GM21367 (cell line): Measurements from ENCODE around the gene HTR2C.
A peak's percentile ranks its signal among the peaks of the same experiment; 100 is the strongest.
"Not testable (repeated sequence)": the region's sequence is repeated elsewhere in the genome, so short reads cannot be mapped to it uniquely, and the experiment has no call there.

ENCODE experiments used
- ATAC-seq: cut with Tn5 transposase; IDR thresholded peaks from one replicate; pipeline ENCODE4 v1.9.1; 2021; ENCODE audit not compliant: unreplicated experiment

Gene HTR2C

GRCh38 chrX:114583646-114584374 lies at the start of gene HTR2C:
TSS of gene HTR2C (plus strand) at chrX:114584086. CDS start at chrX:114726937, 142,851 bp downstream.
- ATAC-seq: no peak

- no peak for ATAC-seq
Observed at GRCh38 chrX:114580336-114580735, 3.5 kb upstream of the HTR2C start.

DNA sequence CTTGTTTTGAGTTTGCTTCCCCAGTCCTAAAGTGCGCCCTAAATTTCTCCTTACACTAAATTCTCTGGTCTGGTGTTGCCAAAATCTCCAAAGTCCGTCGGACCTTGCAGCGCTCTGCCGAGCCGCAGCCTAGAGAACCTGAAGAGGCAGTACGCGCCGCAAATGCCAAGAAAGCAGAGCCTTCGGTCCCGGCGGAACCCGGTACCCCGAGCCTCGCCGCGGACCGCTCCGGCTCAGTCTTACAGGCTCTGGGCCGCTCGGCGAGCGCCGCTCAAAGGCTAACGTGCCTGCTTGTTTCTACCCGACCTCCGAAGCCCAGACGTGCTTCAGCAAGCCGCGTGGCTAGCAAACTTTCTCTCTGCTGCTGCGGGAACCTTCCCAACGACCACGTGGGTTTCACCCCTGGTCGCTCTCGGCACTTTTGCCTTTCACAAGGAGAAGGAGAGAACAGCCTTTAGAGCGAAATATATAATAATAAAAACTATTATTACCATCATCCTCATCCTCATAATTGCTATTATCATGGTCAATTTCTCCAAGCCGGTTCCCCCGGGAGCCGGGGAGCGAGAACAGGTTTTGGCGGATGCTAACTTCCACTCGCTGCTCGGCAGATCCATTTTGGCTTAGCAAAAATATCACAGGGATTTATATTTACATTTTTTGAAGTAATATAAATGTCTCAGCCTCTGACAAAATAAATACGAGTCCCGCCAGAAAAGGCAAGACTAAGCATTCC lies 2.2 kb upstream of the HTR2C start:
- no peak for ATAC-seq

- ATAC-seq: no peak
Observed at GRCh38 chrX:114582264-114582632, 1.6 kb upstream of the HTR2C start.

DNA sequence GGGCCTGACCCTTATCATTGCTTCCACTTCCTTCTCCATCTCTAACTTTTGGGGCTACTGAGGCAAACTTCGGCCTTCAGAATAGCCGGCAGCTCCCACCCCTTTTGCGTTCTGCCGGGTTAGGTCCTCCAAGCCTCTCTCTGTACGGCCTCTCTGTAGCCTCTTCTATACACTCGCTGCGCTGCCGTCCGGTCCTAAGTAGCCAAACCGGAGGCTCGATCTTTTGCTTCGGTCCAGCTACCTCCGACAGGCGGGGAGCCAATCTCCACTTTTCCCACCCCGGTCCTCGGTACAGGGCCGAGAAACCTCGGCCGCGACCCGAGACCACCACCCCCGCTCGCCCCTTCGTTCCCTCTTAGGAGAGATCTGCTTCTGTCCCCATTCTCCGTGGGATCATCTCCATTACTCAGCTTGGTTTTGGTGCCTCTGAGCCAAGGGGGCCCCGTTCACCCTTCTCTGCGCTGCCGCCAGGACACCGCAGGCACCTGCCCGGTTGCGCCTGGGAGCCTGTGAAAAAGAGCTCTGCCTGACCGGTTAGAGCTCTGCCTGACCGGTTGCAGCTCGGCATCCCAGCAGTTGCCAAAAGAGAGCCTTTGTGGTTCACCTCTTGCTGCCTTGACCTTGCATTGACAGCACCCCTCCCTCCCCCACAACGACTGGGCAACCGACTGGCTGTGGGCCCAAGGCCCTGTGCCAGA lies 1.0 kb upstream of the HTR2C start:
- ATAC-seq: no peak

GRCh38 chrX:114584375-114584943 lies 573 bp downstream of the HTR2C start:
- ATAC-seq: no peak

GRCh38 chrX:114584983-114585842 lies 1.3 kb downstream of the HTR2C start:
- no peak for ATAC-seq

DNA sequence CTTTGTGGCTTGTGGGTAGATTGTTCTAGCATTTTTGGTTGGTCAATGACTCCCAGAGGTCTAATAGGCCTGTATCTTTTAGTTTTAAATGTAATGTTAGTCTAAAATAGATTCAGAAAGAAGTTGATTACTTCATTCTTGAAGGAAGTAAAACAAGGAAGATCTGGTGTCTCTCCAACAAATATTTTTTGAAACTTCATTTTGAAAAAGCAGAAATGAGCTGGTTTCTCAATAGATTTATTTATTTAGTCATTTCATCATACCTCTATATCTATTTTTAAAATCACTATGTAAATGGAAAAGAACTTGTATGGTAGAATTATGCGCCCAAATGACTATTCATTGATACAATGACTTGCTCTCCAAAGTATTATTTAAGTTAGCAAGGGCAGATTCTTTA lies 7.2 kb downstream of the HTR2C start:
- ATAC-seq: no peak

- ATAC-seq: no peak
Observed at GRCh38 chrX:114599305-114599704, 15.4 kb downstream of the HTR2C start.

DNA sequence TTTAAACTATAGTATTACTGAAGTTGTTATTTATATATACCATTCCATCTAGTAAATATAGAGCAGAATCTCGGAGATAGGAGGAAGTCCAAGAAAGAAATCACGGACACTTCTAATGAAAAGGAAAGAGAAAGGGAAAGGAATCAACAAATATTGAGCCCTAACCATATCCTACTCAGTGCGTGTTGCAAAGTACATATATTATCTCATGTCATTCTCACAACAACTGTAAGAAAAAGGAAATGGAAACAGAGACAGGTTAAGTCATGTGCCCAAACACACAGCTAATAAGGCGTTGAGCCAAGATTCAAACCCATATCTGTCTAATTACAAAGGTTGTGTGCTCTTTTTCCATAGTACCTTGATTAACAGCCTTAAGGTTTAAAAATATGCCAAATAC lies 16.0 kb downstream of the HTR2C start:
- ATAC-seq: no peak

- not testable (repeated sequence) for ATAC-seq
Observed at GRCh38 chrX:114606619-114607018, 22.7 kb downstream of the HTR2C start.

DNA sequence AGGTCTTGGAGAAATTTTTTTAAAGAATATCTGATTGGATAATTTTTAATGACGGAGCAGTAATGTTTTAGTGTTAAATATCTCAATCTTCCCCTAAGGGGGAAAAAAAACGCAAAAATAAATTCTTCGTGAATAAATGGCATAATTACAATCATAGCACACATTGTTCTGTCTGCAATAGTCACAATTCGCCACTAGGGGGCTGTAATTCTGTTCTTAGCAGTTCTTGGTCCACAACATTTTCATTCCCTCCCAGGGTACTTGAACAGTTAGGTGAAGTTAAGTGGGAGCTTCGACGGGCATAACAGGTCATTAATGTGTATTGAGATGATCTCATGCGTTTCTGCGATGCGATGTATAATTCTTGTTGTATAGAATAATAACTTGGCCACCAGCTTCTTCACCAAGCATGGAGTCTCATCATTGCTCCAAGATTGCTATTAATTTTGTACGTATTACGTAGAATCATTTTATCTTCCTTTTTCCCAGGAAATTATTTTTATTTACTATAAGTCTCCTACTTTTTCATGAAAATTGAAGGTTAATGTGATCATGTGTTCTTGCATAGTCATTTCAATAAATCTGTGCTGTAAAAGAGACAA lies 27.2 kb downstream of the HTR2C start:
- ATAC-seq: peak; percentile 79

- ATAC-seq: no peak
Observed at GRCh38 chrX:114615765-114616164, 31.9 kb downstream of the HTR2C start.

- ATAC-seq: no peak
Observed at GRCh38 chrX:114619874-114620273, 36.0 kb downstream of the HTR2C start.

- peak; percentile 51 for ATAC-seq
Observed at GRCh38 chrX:114626323-114626722, 42.4 kb downstream of the HTR2C start.

- no peak for ATAC-seq
Observed at GRCh38 chrX:114635986-114636385, 52.1 kb downstream of the HTR2C start.

DNA sequence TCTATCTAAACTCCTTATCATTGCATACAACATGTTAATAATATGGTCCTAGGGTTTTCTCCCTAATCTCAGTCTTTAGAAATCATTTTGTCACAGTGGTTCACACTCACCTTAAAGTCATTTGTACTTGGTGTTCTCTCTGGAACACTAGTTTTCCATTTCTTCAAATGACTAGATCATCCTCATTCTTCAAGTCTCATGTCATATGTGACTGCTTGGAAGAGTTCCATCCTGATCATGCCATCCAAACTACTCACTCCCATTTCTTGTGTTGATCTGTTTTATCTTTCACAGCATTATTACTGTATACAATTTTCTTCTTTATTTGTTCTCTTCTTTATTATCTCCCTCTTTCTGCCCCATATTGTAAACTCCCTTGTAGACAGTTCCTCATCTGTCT lies 66.5 kb downstream of the HTR2C start:
- ATAC-seq: no peak

- no peak for ATAC-seq
Observed at GRCh38 chrX:114675365-114675764, 91.5 kb downstream of the HTR2C start.

- not testable (repeated sequence) for ATAC-seq
Observed at GRCh38 chrX:114700533-114700932, 116.6 kb downstream of the HTR2C start.

- no peak for ATAC-seq
Observed at GRCh38 chrX:114709406-114709805, 125.5 kb downstream of the HTR2C start.
